ENCODE data around the gene CACNB3. TPM values are rescaled to one million over a fixed set of nuclear protein-coding genes. Genes with fewer than 3 reads are reported as not detected.
"Not testable (repeated sequence)": the region's sequence is repeated elsewhere in the genome, so short reads cannot be mapped to it uniquely, and the experiment has no call there.

Gene CACNB3
- total RNA-seq, 1 experiment from 2014 or later = 7.0 TPM

DNA sequence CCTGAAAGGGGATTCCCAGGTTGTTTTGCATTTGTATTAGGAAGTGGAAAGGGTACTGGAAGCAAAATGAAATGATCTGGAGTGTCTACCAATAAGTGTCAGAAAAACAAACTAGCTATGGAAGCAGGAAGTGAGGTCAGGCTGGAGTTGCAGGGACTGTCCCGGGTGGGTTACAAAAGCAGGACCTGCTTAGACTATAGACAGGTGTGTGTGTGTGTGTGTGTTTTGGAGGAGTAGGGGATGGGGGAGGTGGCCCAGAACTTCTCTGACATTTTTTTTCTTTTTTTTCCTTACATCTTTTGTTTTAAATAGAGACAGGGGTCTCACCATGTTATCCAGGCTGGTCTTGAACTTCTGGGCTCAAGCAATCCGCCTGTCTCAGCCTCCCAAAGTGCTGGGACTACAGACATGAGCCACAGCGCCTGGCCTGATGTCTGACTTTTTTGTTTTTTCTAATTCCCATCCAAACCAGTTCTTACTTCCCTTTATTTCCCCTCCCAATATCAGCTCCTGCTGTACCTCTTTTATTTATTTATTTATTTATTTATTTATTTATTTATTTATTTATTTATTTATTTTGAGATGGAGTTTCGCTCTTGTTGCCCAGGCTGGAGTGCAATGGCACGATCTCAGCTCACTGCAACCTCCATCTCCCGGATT, 47.9 kb downstream of the CACNB3 start:
- no peaks in the 10 kb centered on the region for H3K27me3 Mint-ChIP-seq (ENCODE audit: insufficient read depth, unreplicated experiment)
- ChIA-PET CTCF (interaction anchor here (0.7 to 4.7 kb wide), 7 partner anchors 10 to 130 kb away, joined by 3 to 52 read pairs (median 5); partner anchors contain the start of gene DDX23), POLR2A (interaction anchor here (0.6 to 4.1 kb wide), 9 partner anchors 10 to 322 kb away, joined by 3 to 33 read pairs (median 4); partner anchors contain the start of genes ARF3, DDX23 and KMT2D)
- TF ChIP-seq, protein P1, sequence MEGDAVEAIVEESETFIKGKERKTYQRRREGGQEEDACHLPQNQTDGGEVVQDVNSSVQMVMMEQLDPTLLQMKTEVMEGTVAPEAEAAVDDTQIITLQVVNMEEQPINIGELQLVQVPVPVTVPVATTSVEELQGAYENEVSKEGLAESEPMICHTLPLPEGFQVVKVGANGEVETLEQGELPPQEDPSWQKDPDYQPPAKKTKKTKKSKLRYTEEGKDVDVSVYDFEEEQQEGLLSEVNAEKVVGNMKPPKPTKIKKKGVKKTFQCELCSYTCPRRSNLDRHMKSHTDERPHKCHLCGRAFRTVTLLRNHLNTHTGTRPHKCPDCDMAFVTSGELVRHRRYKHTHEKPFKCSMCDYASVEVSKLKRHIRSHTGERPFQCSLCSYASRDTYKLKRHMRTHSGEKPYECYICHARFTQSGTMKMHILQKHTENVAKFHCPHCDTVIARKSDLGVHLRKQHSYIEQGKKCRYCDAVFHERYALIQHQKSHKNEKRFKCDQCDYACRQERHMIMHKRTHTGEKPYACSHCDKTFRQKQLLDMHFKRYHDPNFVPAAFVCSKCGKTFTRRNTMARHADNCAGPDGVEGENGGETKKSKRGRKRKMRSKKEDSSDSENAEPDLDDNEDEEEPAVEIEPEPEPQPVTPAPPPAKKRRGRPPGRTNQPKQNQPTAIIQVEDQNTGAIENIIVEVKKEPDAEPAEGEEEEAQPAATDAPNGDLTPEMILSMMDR (IDR thresholded peaks at IDR 0.05; ENCODE audit: unreplicated experiment) = no peak
- no peaks in the 10 kb centered on the region for H3K36me3 Mint-ChIP-seq (ENCODE audit: insufficient read depth, unreplicated experiment)
- H3K4me3 Mint-ChIP-seq (ENCODE audit: unreplicated experiment) = peak overlapping the region; percentile 81
- H3K4me1 Mint-ChIP-seq (ENCODE audit: insufficient read depth, unreplicated experiment) = peaks cover 11% of the 10 kb centered on the region
- H3K9me3 Mint-ChIP-seq (ENCODE audit: unreplicated experiment) = no peaks in the 10 kb centered on the region
- no peak for DNase-seq (ENCODE audit: unreplicated experiment)
- intact Hi-C loops (cut with micrococcal nuclease) = no loop called here
- no TSS peak for BruUV-seq (replicated peaks)
- peak overlapping the region; percentile 71 for H3K27ac Mint-ChIP-seq (ENCODE audit: low read depth, unreplicated experiment)

DNA sequence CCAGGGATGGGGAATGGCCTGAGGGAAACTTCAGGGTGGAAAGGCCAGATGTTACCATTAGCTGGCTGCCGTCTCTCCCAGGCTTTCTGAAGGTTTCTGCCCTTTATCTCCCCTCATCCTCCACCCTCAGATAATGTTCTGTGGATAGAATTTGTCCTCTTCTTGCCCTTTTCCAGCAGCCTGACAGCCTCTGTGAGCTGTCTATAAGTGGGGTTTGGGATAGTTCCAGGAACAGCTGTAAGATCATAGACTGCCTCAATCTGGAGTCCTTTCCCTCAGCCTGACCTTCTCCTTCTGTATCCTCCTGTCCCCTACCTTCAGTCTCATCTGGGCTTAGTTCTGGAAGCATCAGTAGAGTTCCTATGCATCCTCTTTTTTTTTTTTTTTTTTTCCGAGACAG, 50.2 kb downstream of the CACNB3 start:
- DNase-seq (ENCODE audit: unreplicated experiment) = no peak
- H3K4me3 Mint-ChIP-seq (ENCODE audit: unreplicated experiment) = no peak overlapping the region
- POLR2A ChIA-PET = interaction anchor here (3.2 to 4.1 kb wide), 2 partner anchors 16 to 88 kb away, joined by 17 to 33 read pairs; partner anchors contain the start of genes ARF3 and DDX23
- intact Hi-C loops (cut with micrococcal nuclease) = no loop called here
- H3K36me3 Mint-ChIP-seq (ENCODE audit: insufficient read depth, unreplicated experiment) = no peaks in the 10 kb centered on the region
- CTCF ChIA-PET = interaction anchor here (0.5 to 4.7 kb wide), 3 partner anchors 15 to 720 kb away, joined by 3 to 52 read pairs (median 4); partner anchors contain the start of gene DDX23
- TF ChIP-seq, protein P1 (IDR thresholded peaks at IDR 0.05; ENCODE audit: unreplicated experiment) = no peak
- no TSS peak for BruUV-seq (replicated peaks)
- peaks cover 9% of the 10 kb centered on the region for H3K27me3 Mint-ChIP-seq (ENCODE audit: insufficient read depth, unreplicated experiment)
- H3K27ac Mint-ChIP-seq (ENCODE audit: low read depth, unreplicated experiment) = no peak overlapping the region
- peaks cover 7% of the 10 kb centered on the region for H3K4me1 Mint-ChIP-seq (ENCODE audit: insufficient read depth, unreplicated experiment)
- no peaks in the 10 kb centered on the region for H3K9me3 Mint-ChIP-seq (ENCODE audit: unreplicated experiment)

DNA sequence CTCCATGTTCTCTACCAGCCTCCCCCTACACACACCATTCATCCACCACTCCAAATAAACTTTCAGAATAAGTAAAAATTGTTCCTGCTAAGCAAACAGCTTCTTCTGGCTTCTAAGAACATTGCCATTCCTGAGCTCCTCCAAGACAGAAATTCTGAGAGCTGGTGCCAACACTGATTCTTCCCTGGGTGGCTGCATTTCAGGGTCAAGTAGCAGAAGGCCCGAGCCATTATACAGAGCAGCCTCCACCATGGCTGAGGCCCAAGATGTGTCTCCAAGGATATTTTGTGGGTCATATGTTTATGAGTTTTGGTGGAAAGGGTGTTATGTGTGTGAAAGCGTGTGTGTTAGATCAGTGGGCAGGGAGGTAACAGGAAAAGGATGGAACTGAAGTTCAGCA, 50.9 kb downstream of the CACNB3 start:
- no peak for DNase-seq (ENCODE audit: unreplicated experiment)
- TF ChIP-seq, protein P1 (IDR thresholded peaks at IDR 0.05; ENCODE audit: unreplicated experiment) = no peak
- no TSS peak for BruUV-seq (replicated peaks)
- intact Hi-C loops (cut with micrococcal nuclease) = no loop called here
- peaks cover 7% of the 10 kb centered on the region for H3K4me1 Mint-ChIP-seq (ENCODE audit: insufficient read depth, unreplicated experiment)
- peaks cover 13% of the 10 kb centered on the region for H3K27me3 Mint-ChIP-seq (ENCODE audit: insufficient read depth, unreplicated experiment)
- H3K9me3 Mint-ChIP-seq (ENCODE audit: unreplicated experiment) = no peaks in the 10 kb centered on the region
- no peak overlapping the region for H3K4me3 Mint-ChIP-seq (ENCODE audit: unreplicated experiment)
- H3K36me3 Mint-ChIP-seq (ENCODE audit: insufficient read depth, unreplicated experiment) = no peaks in the 10 kb centered on the region
- ChIA-PET CTCF (interaction anchor here (0.6 to 4.7 kb wide), 2 partner anchors 9 to 16 kb away, joined by 3 to 52 read pairs; partner anchors contain the start of gene DDX23), POLR2A (interaction anchor here (0.6 kb wide), 1 partner anchor 279 kb away, joined by 3 read pairs; no protein-coding TSS in a partner anchor)
- no peak overlapping the region for H3K27ac Mint-ChIP-seq (ENCODE audit: low read depth, unreplicated experiment)

DNA sequence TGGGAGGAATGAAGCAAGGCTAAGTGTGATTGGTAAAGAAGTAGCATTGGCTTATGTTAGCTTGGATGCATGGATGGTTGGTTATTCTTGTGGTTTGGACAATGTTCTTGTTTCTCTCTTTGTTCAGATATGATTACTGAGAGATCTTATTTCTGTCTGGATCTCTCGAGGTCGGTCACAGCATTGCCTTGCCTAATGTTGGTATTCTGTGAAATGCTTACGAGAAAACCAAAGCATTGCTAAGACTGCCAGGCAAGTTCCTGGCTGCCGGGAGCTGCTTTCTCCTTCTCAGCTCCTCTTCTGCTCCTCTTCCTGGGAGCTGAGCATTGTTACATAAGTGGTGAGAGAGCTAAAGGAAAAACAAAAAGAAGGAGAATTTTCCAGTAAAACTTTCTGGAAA, 54.8 kb downstream of the CACNB3 start:
- H3K4me3 Mint-ChIP-seq (ENCODE audit: unreplicated experiment) = no peak overlapping the region
- no peaks in the 10 kb centered on the region for H3K36me3 Mint-ChIP-seq (ENCODE audit: insufficient read depth, unreplicated experiment)
- BruUV-seq (replicated peaks) = no TSS peak
- no peaks in the 10 kb centered on the region for H3K4me1 Mint-ChIP-seq (ENCODE audit: insufficient read depth, unreplicated experiment)
- no peak for DNase-seq (ENCODE audit: unreplicated experiment)
- H3K9me3 Mint-ChIP-seq (ENCODE audit: unreplicated experiment) = no peaks in the 10 kb centered on the region
- TF ChIP-seq, protein P1 (IDR thresholded peaks at IDR 0.05; ENCODE audit: unreplicated experiment) = no peak
- ChIA-PET POLR2A (no interaction called here), CTCF (interaction anchor here (0.6 to 2.0 kb wide), 5 partner anchors 18 to 241 kb away, joined by 3 to 9 read pairs (median 3); no protein-coding TSS in a partner anchor)
- H3K27me3 Mint-ChIP-seq (ENCODE audit: insufficient read depth, unreplicated experiment) = peaks cover 13% of the 10 kb centered on the region
- no peak overlapping the region for H3K27ac Mint-ChIP-seq (ENCODE audit: low read depth, unreplicated experiment)
- intact Hi-C loops (cut with micrococcal nuclease) = no loop called here

DNA sequence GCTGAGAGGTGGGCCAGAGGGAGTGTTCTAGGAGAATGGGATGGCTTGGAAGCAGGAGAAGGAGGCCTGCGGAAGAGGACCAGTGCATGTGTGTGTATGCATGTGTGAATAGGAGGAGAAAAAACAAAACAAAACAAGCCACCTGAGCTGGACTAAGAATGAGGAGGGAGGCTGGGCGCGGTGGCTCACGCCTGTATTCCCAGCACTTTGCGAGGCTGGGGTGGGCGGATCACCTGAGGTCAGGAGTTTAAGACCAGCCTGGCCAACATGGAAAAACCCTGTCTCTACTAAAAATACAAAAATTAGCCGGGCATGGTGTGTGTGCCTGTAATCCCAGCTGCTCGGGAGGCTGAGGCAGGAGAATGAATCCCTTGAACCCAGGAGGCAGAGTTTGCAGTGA, 55.2 kb downstream of the CACNB3 start:
- DNase-seq (ENCODE audit: unreplicated experiment); H3K36me3 Mint-ChIP-seq (ENCODE audit: insufficient read depth, unreplicated experiment); BruUV-seq (replicated peaks); H3K4me1 Mint-ChIP-seq (ENCODE audit: insufficient read depth, unreplicated experiment); H3K27ac Mint-ChIP-seq (ENCODE audit: low read depth, unreplicated experiment); intact Hi-C loops (cut with micrococcal nuclease); H3K4me3 Mint-ChIP-seq (ENCODE audit: unreplicated experiment); H3K9me3 Mint-ChIP-seq (ENCODE audit: unreplicated experiment): not testable (repeated sequence)
- H3K27me3 Mint-ChIP-seq (ENCODE audit: insufficient read depth, unreplicated experiment) = peaks cover 13% of the 10 kb centered on the region
- ChIA-PET CTCF (interaction anchor here (0.6 to 2.0 kb wide), 4 partner anchors 17 to 138 kb away, joined by 3 to 9 read pairs (median 4); no protein-coding TSS in a partner anchor), POLR2A (interaction anchor here (0.6 kb wide), 1 partner anchor 14 kb away, joined by 4 read pairs; no protein-coding TSS in a partner anchor)

Data from MCF 10A (cell line).